OCI-LY7 (cell line): ENCODE data around the gene GFM2.

Source experiments
- CTCF ChIP-seq: fragments of 200-600 bp; sonication (generic); conservative IDR thresholded peaks from 2 replicates; pipeline ENCODE4 v1.5.1; 2014; ENCODE audit warnings: mild to moderate bottlenecking, antibody characterized with exemption, low read length, moderate library complexity, mixed read lengths
- EZH2phosphoT487 ChIP-seq: fragments of 200-600 bp; sonication (generic); IDR thresholded peaks from 2 replicates; pipeline ENCODE4 v1.6.1; 2018; ENCODE audit warnings: low read depth, borderline replicate concordance, mild to moderate bottlenecking, mixed run types, antibody characterized with exemption, low read length, moderate library complexity, mixed read lengths

GRCh38 chr5:74679966-74680365 lies 87.0 kb downstream of the GFM2 start:
- TF ChIP-seq CTCF (no peak), EZH2phosphoT487 (no peak)
